Activated T-cell treated with anti-CD3 and anti-CD28 coated beads, Interleukin-2, amount 50 U/mL, for 72 hours (primary cell): ENCODE results near the gene SPRYD3. TPM values are rescaled to one million over a fixed set of nuclear protein-coding genes. Genes with fewer than 3 reads are reported as not detected.
"Not testable (repeated sequence)": the region's sequence is repeated elsewhere in the genome, so short reads cannot be mapped to it uniquely, and the experiment has no call there.

Source experiments
- ATAC-seq, 2 donors: fragments of 150-1000 bp; cut with Tn5 transposase; replicated peaks in 1 of 2; 2 replicates each; pipeline ENCODE4 v1.10.0; 2021; ENCODE audit warnings: moderate library complexity in 2 of 2, mild to moderate bottlenecking in 1 of 2
- DNase-seq, 2 donors: peaks; one replicate each; pipeline ENCODE4 v3.0.0; 2021 to 2022; ENCODE audit warnings: mixed read lengths in 1 of 2
- H3K27ac Mint-ChIP-seq: one replicate; pipeline ENCODE4 v1.8.0; 2022; ENCODE audit warnings: mild to moderate bottlenecking, moderate library complexity, mixed read lengths
- H3K27me3 Mint-ChIP-seq: one replicate; pipeline ENCODE4 v1.8.0; 2022; ENCODE audit warnings: low read depth, mixed read lengths
- H3K36me3 Mint-ChIP-seq, 2 donors: one replicate each; pipeline ENCODE4 v1.8.0; 2022; ENCODE audit warnings: mixed read lengths in 2 of 2, mild to moderate bottlenecking in 1 of 2; ENCODE audit not compliant: insufficient read depth in 2 of 2
- H3K4me1 Mint-ChIP-seq: one replicate; pipeline ENCODE4 v1.8.0; 2022; ENCODE audit warnings: low read depth, mixed read lengths
- H3K4me3 Mint-ChIP-seq, 2 donors: one replicate each; pipeline ENCODE4 v1.8.0; 2022; ENCODE audit warnings: mild to moderate bottlenecking in 2 of 2, mixed read lengths in 2 of 2, moderate library complexity in 2 of 2
- H3K9me3 Mint-ChIP-seq, 2 donors: one replicate each; pipeline ENCODE4 v1.8.0; 2022; ENCODE audit warnings: mixed read lengths in 2 of 2
- total RNA-seq, 2 donors: library from RNA; stranded (reverse); gene quantifications; one replicate each; pipeline ENCODE4 v1.2.3, GENCODE V29; 2022

The SPRYD3 gene
- total RNA-seq, 2 donors from 2014 or later, result 30.0 to 31.5 TPM

- ATAC-seq, H3K36me3 Mint-ChIP-seq, H3K27me3 Mint-ChIP-seq, H3K9me3 Mint-ChIP-seq, H3K27ac Mint-ChIP-seq, DNase-seq, H3K4me3 Mint-ChIP-seq, H3K4me1 Mint-ChIP-seq: not testable (repeated sequence)
Measured at GRCh38 chr12:53112431-53112830, 33.2 kb upstream of the SPRYD3 start.

GRCh38 chr12:53107122-53107521 is 27.9 kb upstream of the SPRYD3 start:
- no peak for ATAC-seq
- Mint-ChIP-seq H3K36me3 (no peaks in the 10 kb centered on the region), H3K27ac (no peak overlapping the region), H3K27me3 (no peaks in the 10 kb centered on the region), H3K4me1 (peaks cover 23% of the 10 kb centered on the region), H3K4me3 (no peak overlapping the region), H3K9me3 (no peaks in the 10 kb centered on the region)
- no peak for DNase-seq

- Mint-ChIP-seq H3K9me3 (no peaks in the 10 kb centered on the region), H3K4me1 (peaks cover 27% of the 10 kb centered on the region), H3K27me3 (no peaks in the 10 kb centered on the region), H3K36me3 (no peaks in the 10 kb centered on the region), H3K4me3 (no peak overlapping the region), H3K27ac (no peak overlapping the region)
- DNase-seq (no peak), ATAC-seq (no peak)
Measured at GRCh38 chr12:53105712-53106439, 26.7 kb upstream of the SPRYD3 start.

DNA sequence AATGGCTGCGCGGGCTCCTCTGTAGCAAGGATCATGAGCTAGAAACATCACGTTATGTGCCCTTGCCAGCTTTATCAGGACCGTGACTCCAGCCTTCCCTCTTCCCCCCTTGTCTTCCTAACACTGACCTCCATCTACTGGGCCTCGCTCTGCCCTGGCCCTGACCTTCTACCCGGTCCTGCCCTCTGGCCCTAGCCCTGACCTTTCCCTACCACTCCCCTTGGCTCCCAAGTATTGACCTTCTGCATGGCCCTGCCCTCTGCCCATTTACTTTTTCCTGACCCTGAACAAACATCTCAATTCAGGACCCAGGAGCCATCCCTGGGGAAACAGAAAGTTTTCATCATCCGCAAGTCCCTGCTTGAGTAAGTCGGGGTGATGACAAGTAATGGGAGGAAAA is 26.1 kb upstream of the SPRYD3 start:
- Mint-ChIP-seq H3K27ac (no peak overlapping the region), H3K4me3 (no peak overlapping the region), H3K27me3 (no peaks in the 10 kb centered on the region), H3K36me3 (no peaks in the 10 kb centered on the region), H3K4me1 (peaks cover 27% of the 10 kb centered on the region), H3K9me3 (no peaks in the 10 kb centered on the region)
- DNase-seq, result no peak
- no peak for ATAC-seq

DNA sequence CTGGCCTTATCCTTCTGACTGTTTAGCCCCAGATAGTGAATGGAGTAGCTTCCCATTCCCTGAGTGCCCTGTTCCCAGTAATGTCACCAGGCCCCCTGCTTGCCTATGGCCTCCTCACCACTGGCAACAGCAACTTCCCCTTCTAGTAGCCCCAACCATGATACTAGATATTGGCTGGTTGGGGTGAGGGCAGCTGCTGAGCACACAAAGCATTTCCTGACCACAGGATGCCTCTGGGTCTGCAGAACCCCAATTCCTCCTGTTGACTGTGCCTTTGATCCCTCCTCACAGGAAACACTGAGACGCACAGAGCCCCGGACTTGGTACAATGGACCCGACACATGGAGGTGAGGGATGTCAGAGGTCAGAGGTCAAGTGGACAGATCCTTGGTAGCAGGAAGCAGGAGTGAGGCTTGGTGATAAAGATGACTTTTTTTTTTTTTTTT is 24.7 kb upstream of the SPRYD3 start:
- Mint-ChIP-seq H3K9me3 (no peaks in the 10 kb centered on the region), H3K27ac (no peak overlapping the region), H3K4me1 (peaks cover 33% of the 10 kb centered on the region), H3K36me3 (no peaks in the 10 kb centered on the region), H3K4me3 (peak overlapping the region in 1 of 2 donors; percentile 66), H3K27me3 (no peaks in the 10 kb centered on the region)
- DNase-seq (no peak), ATAC-seq (no peak)

DNA sequence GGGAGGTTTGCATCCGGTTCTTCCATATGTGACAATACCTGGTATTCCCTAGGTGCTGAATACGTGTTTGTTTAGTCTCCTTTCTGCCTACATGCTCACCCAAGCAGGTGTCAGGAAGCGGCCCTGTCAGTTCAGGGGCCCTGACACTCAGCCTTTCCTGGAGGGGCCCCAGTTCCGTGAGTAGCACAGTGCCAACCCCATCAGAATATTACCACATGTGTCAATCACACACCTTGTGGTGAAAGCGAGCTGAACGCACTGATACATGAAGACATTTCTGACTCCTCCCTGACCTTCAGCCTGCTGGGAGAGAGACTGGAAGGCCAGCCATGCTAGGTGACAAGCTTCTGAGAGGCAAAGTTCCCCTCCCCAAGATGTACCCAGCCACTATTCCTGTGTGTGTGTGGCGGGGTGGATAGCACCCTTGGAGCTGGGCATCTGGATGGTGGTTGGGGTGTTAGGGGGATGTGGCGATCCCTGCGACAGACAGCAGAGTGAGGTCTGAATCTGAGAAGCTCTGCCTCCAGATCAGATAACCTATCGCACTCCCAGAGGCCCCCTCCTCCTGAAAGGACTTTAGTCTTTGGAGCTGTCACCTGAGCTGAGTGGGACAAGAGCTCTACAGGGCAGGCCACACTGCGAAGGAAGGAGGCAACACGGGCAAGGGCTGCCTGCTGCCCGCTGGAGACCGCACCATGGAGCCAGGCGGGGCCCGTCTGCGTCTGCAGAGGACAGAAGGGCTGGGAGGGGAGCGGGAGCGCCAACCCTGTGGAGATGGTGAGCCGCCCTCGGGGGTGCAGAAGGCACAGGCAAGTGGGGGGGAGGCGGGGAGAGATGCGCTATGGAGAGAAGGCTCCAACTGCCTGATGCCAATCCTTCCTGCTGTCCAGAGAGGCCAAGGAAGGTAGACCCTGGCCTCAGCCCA is 24.0 kb upstream of the SPRYD3 start, which contains the start of gene SOAT2:
SOAT2 (plus strand) TSS at position 604 of the 925 bp plus-strand sequence; CDS start at position 696, 92 bp downstream.
- Mint-ChIP-seq H3K4me1 (peaks cover 41% of the 10 kb centered on the region), H3K27me3 (no peaks in the 10 kb centered on the region)

DNA sequence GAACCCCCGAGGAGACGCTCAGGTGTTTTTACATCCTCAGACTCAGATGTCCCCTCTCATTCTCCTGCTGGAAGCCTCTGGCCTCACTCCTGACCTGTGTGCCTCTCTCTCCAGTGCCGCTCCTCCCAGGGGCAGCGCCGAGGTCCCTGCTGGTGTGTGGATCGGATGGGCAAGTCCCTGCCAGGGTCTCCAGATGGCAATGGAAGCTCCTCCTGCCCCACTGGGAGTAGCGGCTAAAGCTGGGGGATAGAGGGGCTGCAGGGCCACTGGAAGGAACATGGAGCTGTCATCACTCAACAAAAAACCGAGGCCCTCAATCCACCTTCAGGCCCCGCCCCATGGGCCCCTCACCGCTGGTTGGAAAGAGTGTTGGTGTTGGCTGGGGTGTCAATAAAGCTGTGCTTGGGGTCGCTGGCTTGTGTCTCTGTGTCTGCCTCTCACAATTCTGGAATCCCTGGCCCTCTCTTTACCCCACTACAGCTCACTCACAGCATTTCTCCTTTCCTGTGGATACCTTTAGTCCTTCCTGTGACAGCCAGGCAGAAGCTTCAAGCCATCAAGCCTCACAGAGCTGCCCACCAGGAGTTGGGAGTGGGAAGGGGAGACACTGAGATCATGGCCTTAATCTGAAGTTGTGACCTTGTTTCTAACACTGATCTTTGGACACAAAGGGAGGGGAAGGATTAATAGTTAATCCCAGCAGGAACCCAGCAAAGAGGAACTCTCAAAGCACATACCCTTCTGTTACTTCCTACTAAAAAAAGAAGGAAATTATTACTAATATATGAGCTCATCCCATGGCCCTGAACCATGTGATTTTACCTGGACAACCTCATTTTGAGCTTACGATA is 23.0 kb upstream of the SPRYD3 start:
- Mint-ChIP-seq H3K4me3 (peak overlapping the region; percentile 12 to 66), H3K27ac (peak overlapping the region; percentile 39), H3K36me3 (no peaks in the 10 kb centered on the region), H3K9me3 (no peaks in the 10 kb centered on the region), H3K27me3 (peaks cover 2% of the 10 kb centered on the region), H3K4me1 (peaks cover 45% of the 10 kb centered on the region)
- ATAC-seq (no peak), DNase-seq (no peak)

More for the DNA sequence above, 24.0 kb upstream of the SPRYD3 start, which contains the start of gene SOAT2:
- H3K4me3 Mint-ChIP-seq, result peak within 1 kb of the TSS; percentile 66 to 73
- peak within 1 kb of the TSS; percentile 70 for H3K27ac Mint-ChIP-seq
- DNase-seq (peak; percentile 55 to 76), ATAC-seq (peak; percentile 75 to 84)
- no peaks in the 10 kb centered on the region for H3K9me3 Mint-ChIP-seq
- H3K36me3 Mint-ChIP-seq, result no peaks in the 10 kb centered on the region

DNA sequence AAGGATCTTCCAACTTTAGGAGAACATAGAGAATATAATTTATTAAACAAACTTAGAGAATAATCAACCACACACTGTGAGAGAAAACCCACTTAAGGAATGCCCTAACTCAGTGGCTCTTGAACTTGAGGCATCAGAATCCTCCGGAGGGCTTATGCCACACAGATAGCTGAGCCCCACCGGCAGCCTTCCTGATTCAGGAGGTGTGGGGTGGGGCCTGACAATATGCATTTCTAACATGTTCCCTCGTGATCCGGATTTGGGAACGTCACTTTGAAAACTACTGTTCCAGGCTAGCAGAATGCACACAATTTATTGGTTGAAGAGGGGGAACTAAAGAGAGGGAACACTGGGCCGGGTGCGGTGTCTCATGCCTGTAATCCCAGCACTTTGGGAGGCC is 22.1 kb upstream of the SPRYD3 start:
- ATAC-seq (no peak), DNase-seq (no peak)
- H3K27ac Mint-ChIP-seq, result peak overlapping the region; percentile 61
- no peaks in the 10 kb centered on the region for H3K36me3 Mint-ChIP-seq
- H3K27me3 Mint-ChIP-seq, result peaks cover 11% of the 10 kb centered on the region
- H3K4me1 Mint-ChIP-seq, result peaks cover 50% of the 10 kb centered on the region
- H3K4me3 Mint-ChIP-seq, result no peak overlapping the region
- H3K9me3 Mint-ChIP-seq, result no peaks in the 10 kb centered on the region

DNA sequence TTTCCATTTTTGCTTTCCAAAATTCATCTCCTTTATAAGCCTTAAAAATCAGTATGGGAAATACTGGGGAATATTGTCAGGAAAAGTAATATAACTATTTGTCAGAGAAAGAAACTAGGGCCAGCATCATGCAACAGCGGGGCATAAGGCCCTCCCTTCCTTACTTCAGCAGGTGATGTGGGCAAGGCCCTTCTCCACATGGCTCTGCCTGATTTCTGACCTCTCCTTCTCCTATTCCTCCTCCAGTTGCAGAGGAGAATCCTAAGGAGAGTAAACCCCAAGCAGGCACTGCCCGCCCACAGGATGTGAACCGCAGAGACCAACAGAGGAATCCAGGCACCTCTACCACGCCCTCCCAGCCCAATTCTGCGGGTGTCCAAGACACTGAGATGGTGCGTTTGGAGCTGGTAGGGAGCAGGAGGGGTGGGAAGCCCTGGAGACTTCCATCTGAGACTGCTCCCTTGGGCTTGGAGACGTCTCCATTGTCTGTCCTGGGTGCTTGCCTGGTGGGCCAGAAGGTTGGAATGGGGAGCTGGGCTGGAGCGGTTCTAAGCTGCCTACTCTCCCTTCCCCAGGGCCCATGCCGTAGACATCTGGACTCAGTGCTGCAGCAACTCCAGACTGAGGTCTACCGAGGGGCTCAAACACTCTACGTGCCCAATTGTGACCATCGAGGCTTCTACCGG is 21.4 kb upstream of the SPRYD3 start:
- ATAC-seq, result no peak
- DNase-seq, result no peak
- no peak overlapping the region for H3K4me3 Mint-ChIP-seq
- H3K9me3 Mint-ChIP-seq, result no peaks in the 10 kb centered on the region
- H3K27ac Mint-ChIP-seq, result peak overlapping the region; percentile 34
- peaks cover 15% of the 10 kb centered on the region for H3K27me3 Mint-ChIP-seq
- H3K4me1 Mint-ChIP-seq, result peaks cover 50% of the 10 kb centered on the region
- no peaks in the 10 kb centered on the region for H3K36me3 Mint-ChIP-seq

GRCh38 chr12:53099071-53099882 is 20.1 kb upstream of the SPRYD3 start:
- Mint-ChIP-seq H3K36me3 (no peaks in the 10 kb centered on the region), H3K4me1 (peaks cover 51% of the 10 kb centered on the region), H3K27me3 (peaks cover 15% of the 10 kb centered on the region), H3K9me3 (no peaks in the 10 kb centered on the region), H3K4me3 (peak overlapping the region; percentile 84 to 92), H3K27ac (no peak overlapping the region)
- ATAC-seq, result peak; percentile 59 to 69
- peak; percentile 91 to 92 for DNase-seq

DNA sequence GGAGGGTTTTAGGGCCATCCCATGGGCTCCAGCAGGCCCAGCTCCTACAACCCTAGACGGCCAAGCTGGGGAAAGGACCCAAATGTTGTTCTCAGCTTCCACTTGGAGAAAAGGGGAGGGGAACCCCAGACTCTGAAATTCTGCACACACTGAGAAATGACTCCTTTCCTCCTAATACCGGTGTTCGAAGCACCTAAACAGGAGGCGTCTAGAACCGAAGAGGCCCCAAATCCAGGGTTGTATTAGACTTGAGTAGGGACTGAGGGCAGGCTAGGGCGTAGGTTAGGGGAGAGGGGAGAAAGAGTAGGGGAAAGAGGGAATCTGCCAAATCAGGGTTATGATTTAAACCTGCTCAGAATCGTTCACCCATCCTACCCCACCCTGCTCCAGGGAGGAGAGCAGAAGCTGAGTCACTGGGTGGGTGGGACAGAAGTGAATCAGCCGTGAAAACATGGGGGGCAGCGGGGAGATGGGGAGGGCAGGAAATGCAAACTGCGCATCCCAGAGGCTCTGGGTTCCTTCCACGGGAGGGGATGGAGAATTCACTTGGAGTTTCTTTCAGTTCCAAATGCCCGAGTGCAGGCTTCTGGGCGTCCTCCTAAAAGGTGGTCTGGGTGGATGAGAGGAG is 19.3 kb upstream of the SPRYD3 start:
- peak; percentile 39 to 59 for DNase-seq
- Mint-ChIP-seq H3K36me3 (no peaks in the 10 kb centered on the region), H3K27ac (peak overlapping the region; percentile 73), H3K4me3 (peak overlapping the region; percentile 84 to 92), H3K4me1 (peaks cover 51% of the 10 kb centered on the region), H3K27me3 (peaks cover 15% of the 10 kb centered on the region), H3K9me3 (no peaks in the 10 kb centered on the region)
- ATAC-seq, result peak; percentile 30 to 31
